Mucosa of descending colon (tissue), 3 donors: ENCODE measurements around the gene RNF31. TPM values are rescaled to one million over a fixed set of nuclear protein-coding genes. Genes with fewer than 3 reads are reported as not detected.
"Not testable (repeated sequence)": the region's sequence is repeated elsewhere in the genome, so short reads cannot be mapped to it uniquely, and the experiment has no call there.

Source experiments
- ATAC-seq: fragments of 200-7000 bp; cut with Tn5 transposase; one replicate; pipeline ENCODE4 v1.9.1; 2020; ENCODE audit warnings: mild to moderate bottlenecking, moderate library complexity
- DNase-seq, 3 donors: peaks; one replicate each; pipeline ENCODE4 v3.0.0-alpha.2; 2020
- H3K36me3 ChIP-seq: fragments of 200-600 bp; one replicate; pipeline ENCODE4 v1.8.0; 2021; ENCODE audit warnings: low read depth, mild to moderate bottlenecking
- H3K4me1 ChIP-seq: fragments of 200-600 bp; one replicate; pipeline ENCODE4 v1.8.0; 2021; ENCODE audit warnings: low read depth, mild to moderate bottlenecking
- H3K4me3 ChIP-seq: fragments of 200-600 bp; one replicate; pipeline ENCODE4 v1.8.0; 2021; ENCODE audit warnings: mild to moderate bottlenecking
- H3K9me3 ChIP-seq: fragments of 200-600 bp; one replicate; pipeline ENCODE4 v1.8.0; 2021; ENCODE audit warnings: mild to moderate bottlenecking
- CTCF ChIP-seq: fragments of 200-600 bp; IDR thresholded peaks from one replicate; pipeline ENCODE4 v1.8.0; 2022; ENCODE audit warnings: antibody characterized with exemption, mild to moderate bottlenecking
- intact Hi-C, 2 donors: fragments of 100-400 bp; cut with DNase I in 1 of 2; cut with micrococcal nuclease in 1 of 2; formaldehyde crosslinking; loops; one replicate each; pipeline versions ENCODE4 v1.11.0 to v1.11.1; 2022; cut with DNase I, micrococcal nuclease
- total RNA-seq, 3 donors: library from RNA; stranded (reverse); fragmentation: NEBNext Ultra II Directional in 2 of 3; extraction: Animal tissue kit (Norgen Biotek cat#: 25700) in 2 of 3; gene quantifications; one replicate each; pipeline versions ENCODE4 v1.2.1 to v1.2.4, GENCODE V29; 2021 to 2023
- donor health status: DM: no; HTN: no; CAD: no; lungs with moderate emphysema.
- donor health status: DM: no; HTN: no; CAD: no.
- donor health status: DM: no; HTN: yes; CAD: no.

RNF31 gene
- total RNA-seq, 3 donors from 2014 or later, result 52.8 to 66.2 (median 59.0) TPM

GRCh38 chr14:24100982-24101494 is 46.3 kb upstream of the RNF31 start:
- H3K4me3 ChIP-seq, result no peak overlapping the region

GRCh38 chr14:24102357-24103048 is 44.8 kb upstream of the RNF31 start:
- ATAC-seq, result no peak
- H3K9me3 ChIP-seq, result no peaks in the 10 kb centered on the region
- no peak for TF ChIP-seq CTCF
- DNase-seq, result no peak
- H3K36me3 ChIP-seq, result no peaks in the 10 kb centered on the region
- intact Hi-C loops, result loop anchor here in 1 of 2 donors (10.0 kb wide), 1 partner anchor 48 kb away; the partner anchor contains the start of gene CARMIL3
- no peak overlapping the region for H3K4me3 ChIP-seq
- no peaks in the 10 kb centered on the region for H3K4me1 ChIP-seq

More at GRCh38 chr14:24100982-24101494, 46.3 kb upstream of the RNF31 start:
- TF ChIP-seq CTCF, result no peak
- H3K9me3 ChIP-seq, result no peaks in the 10 kb centered on the region
- no peak for DNase-seq
- H3K4me1 ChIP-seq, result peaks cover 3% of the 10 kb centered on the region
- intact Hi-C loops, result loop anchor here in 1 of 2 donors (10.0 kb wide), 1 partner anchor 46 kb away; the partner anchor contains the start of gene CARMIL3
- H3K36me3 ChIP-seq, result no peaks in the 10 kb centered on the region
- ATAC-seq, result no peak

- TF ChIP-seq CTCF, result no peak
- no peak overlapping the region for H3K4me3 ChIP-seq
- no peaks in the 10 kb centered on the region for H3K4me1 ChIP-seq
- no peak for DNase-seq
- intact Hi-C loops, result loop anchor here in 1 of 2 donors (10.0 kb wide), 1 partner anchor 49 kb away; the partner anchor contains the start of gene CARMIL3
- no peaks in the 10 kb centered on the region for H3K36me3 ChIP-seq
- no peak for ATAC-seq
- no peaks in the 10 kb centered on the region for H3K9me3 ChIP-seq
Observed at GRCh38 chr14:24103451-24103850, 43.8 kb upstream of the RNF31 start.

GRCh38 chr14:24105609-24106239 is 41.6 kb upstream of the RNF31 start:
- intact Hi-C loops, result loop anchor here in 1 of 2 donors (10.0 kb wide), 1 partner anchor 51 kb away; the partner anchor contains the start of gene CARMIL3

GRCh38 chr14:24106672-24107271 is 40.5 kb upstream of the RNF31 start:
- Histone ChIP-seq H3K4me1 (peaks cover 8% of the 10 kb centered on the region), H3K36me3 (no peaks in the 10 kb centered on the region), H3K9me3 (no peaks in the 10 kb centered on the region), H3K4me3 (no peak overlapping the region)
- DNase-seq (no peak), ATAC-seq (no peak)
- TF ChIP-seq CTCF, result no peak
- intact Hi-C loops, result loop anchor here in 1 of 2 donors (10.0 kb wide), 1 partner anchor 52 kb away; the partner anchor contains the start of gene CARMIL3

More at GRCh38 chr14:24105609-24106239, 41.6 kb upstream of the RNF31 start:
- ATAC-seq, DNase-seq, H3K4me1 ChIP-seq, H3K9me3 ChIP-seq, H3K4me3 ChIP-seq, H3K36me3 ChIP-seq: not testable (repeated sequence)
